ENCODE results near the gene HTRA1.

Gene HTRA1

DNA sequence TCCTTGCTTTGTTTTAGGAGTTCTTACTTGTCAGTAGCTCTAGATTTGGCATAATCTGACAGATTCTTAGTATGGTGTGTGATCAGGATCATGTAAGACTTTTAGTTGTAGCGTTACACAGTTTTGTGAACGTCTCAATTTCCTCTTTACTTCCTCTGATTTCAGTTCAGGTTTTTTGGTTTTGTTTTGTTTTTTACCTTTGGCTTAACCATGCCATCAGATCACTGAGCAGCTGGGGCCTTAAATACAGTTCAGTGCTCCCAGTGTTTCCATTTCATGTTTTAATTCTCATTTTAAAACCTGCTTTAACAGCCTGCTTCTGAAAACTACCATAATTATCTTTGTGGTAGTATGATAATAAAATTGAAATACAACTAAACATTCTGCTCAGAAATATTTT, 34.1 kb upstream of the HTRA1 start:
- peaks cover 61% of the 10 kb centered on the region for H3K36me3 ChIP-seq (ENCODE audit: insufficient read depth, low read length)
- no peaks in the 10 kb centered on the region for H3K27me3 ChIP-seq (ENCODE audit: insufficient read depth, low read length)
- no peaks in the 10 kb centered on the region for H3K9me3 ChIP-seq (ENCODE audit: insufficient read depth, low read depth, low read length)
- H3K9ac ChIP-seq (ENCODE audit: low read depth, low read length) = no peak overlapping the region
- no peaks in the 10 kb centered on the region for H3K4me1 ChIP-seq (ENCODE audit: insufficient read depth, low read length)
- 100% methylated on average over 2 of the region's 2 CpGs for WGBS
- H3K27ac ChIP-seq (ENCODE audit: low read depth, low read length) = no peak overlapping the region
- H3K4me3 ChIP-seq (ENCODE audit: low read length) = no peak overlapping the region

DNA sequence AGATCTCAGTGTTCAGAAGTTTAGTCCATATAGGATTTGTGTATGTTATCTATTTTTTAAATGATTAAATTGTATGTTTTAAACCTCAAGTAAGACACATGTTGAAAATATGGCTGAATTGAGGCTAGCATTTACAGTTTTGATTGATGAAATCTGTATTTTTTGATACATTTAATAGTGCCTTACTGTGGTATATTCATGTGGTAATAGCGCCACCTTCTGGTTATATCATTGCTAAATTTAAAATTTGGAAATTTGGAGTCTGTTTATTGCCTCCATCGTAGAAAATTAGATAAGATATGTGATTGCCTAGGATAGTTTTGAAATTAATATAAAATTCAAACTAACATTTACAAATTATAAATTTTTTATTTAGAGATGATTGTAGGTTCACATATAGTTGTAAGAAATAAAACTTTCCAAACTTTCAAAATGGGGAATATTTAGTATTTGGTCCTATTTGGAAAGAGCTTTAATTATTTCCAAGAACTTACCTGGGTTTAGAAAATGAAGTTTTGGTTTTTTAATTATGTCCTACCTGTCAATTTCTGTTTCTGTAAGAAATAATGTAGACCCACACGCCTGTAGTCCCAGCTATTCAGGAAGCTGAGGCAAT, 26.0 kb upstream of the HTRA1 start:
- no peaks in the 10 kb centered on the region for H3K4me1 ChIP-seq (ENCODE audit: insufficient read depth, low read length)
- peaks cover 17% of the 10 kb centered on the region for H3K36me3 ChIP-seq (ENCODE audit: insufficient read depth, low read length)
- H3K27ac ChIP-seq (ENCODE audit: low read depth, low read length) = no peak overlapping the region
- H3K9ac ChIP-seq (ENCODE audit: low read depth, low read length) = no peak overlapping the region
- WGBS = 67% methylated on average over 3 of the region's 3 CpGs
- H3K27me3 ChIP-seq (ENCODE audit: insufficient read depth, low read length) = no peaks in the 10 kb centered on the region
- no peak overlapping the region for H3K4me3 ChIP-seq (ENCODE audit: low read length)
- no peaks in the 10 kb centered on the region for H3K9me3 ChIP-seq (ENCODE audit: insufficient read depth, low read depth, low read length)

DNA sequence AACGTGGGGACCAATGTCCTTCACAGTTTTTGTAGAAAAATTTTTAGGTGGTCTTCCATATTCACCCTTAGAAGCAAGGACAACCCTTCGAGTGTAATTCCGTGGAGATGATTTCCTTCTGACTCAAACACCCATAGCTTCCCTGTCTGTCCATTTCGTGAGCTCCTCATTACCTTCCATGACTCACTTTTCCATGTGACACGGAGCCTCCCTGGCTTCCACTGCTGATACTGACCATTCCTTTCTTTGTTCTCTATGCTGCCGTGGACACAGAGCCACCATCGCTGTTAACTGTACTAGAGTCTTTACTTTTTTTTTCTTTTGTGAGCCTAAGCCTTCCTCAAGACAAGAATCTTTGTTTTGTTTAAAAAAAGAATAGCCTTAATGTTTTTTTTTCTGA, 19.4 kb upstream of the HTRA1 start:
- no peak overlapping the region for H3K4me3 ChIP-seq (ENCODE audit: low read length)
- H3K4me1 ChIP-seq (ENCODE audit: insufficient read depth, low read length) = no peaks in the 10 kb centered on the region
- no peak overlapping the region for H3K27ac ChIP-seq (ENCODE audit: low read depth, low read length)
- H3K9ac ChIP-seq (ENCODE audit: low read depth, low read length) = no peak overlapping the region
- H3K36me3 ChIP-seq (ENCODE audit: insufficient read depth, low read length) = no peaks in the 10 kb centered on the region
- 87% methylated on average over 7 of the region's 7 CpGs for WGBS
- no peaks in the 10 kb centered on the region for H3K27me3 ChIP-seq (ENCODE audit: insufficient read depth, low read length)
- H3K9me3 ChIP-seq (ENCODE audit: insufficient read depth, low read depth, low read length) = peaks cover 7% of the 10 kb centered on the region; the same call in 1 of the 2 replicates

DNA sequence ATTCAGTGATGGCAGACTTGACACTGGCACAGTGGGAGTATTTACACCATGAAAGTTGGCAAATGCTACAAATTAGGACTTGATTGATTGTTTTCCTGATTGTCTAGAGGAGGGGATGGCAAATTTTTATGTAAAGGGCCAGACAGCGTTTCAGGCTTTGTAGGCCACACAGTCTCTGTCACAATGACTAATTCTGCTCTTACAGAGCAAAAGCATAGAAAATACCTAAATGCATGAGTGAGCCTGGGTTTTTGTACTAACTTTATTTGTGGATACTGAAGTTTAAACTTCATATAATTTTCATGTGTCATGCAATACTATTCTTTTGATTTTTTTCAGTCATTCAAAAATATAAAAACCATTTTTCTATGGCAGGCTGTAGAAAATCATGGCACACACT, 15.9 kb upstream of the HTRA1 start:
- WGBS = 100% methylated on average over 1 of the region's 1 CpG
- H3K4me1 ChIP-seq (ENCODE audit: insufficient read depth, low read length) = 0 out of 2 replicates have a peak, but pooled peaks cover 2% of the 10 kb centered on the region

DNA sequence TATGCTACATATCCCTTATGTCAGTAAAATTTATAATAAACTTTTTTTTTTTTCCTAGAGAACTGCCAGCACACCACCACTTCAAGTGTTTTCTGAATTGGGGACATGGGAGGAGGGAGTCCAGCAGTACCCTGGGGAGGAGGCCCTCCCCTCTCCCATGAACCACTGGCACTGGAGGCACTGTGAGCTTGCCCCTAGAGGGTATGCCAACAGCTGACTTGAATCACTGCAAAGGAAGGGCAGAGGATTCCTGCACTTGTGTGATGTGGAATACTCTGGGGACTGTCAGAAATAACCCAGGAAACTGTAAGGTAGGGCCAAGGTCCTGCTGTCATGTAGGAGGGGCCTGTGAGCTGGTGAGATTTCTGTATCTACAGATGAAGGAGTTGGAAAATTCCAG, 15.4 kb upstream of the HTRA1 start:
- H3K9me3 ChIP-seq (ENCODE audit: insufficient read depth, low read depth, low read length) = peaks cover 7% of the 10 kb centered on the region; the same call in 1 of the 2 replicates
- no peak overlapping the region for H3K4me3 ChIP-seq (ENCODE audit: low read length)
- H3K9ac ChIP-seq (ENCODE audit: low read depth, low read length) = no peak overlapping the region
- H3K27ac ChIP-seq (ENCODE audit: low read depth, low read length) = no peak overlapping the region
- no peaks in the 10 kb centered on the region for H3K27me3 ChIP-seq (ENCODE audit: insufficient read depth, low read length)
- H3K4me1 ChIP-seq (ENCODE audit: insufficient read depth, low read length) = 0 out of 2 replicates have a peak, but pooled peaks cover 3% of the 10 kb centered on the region
- no peaks in the 10 kb centered on the region for H3K36me3 ChIP-seq (ENCODE audit: insufficient read depth, low read length)

More for the DNA sequence above, 15.9 kb upstream of the HTRA1 start:
- H3K9ac ChIP-seq (ENCODE audit: low read depth, low read length) = no peak overlapping the region
- H3K4me3 ChIP-seq (ENCODE audit: low read length) = no peak overlapping the region
- no peaks in the 10 kb centered on the region for H3K27me3 ChIP-seq (ENCODE audit: insufficient read depth, low read length)
- peaks cover 7% of the 10 kb centered on the region; the same call in 1 of the 2 replicates for H3K9me3 ChIP-seq (ENCODE audit: insufficient read depth, low read depth, low read length)
- no peaks in the 10 kb centered on the region for H3K36me3 ChIP-seq (ENCODE audit: insufficient read depth, low read length)
- no peak overlapping the region for H3K27ac ChIP-seq (ENCODE audit: low read depth, low read length)

DNA sequence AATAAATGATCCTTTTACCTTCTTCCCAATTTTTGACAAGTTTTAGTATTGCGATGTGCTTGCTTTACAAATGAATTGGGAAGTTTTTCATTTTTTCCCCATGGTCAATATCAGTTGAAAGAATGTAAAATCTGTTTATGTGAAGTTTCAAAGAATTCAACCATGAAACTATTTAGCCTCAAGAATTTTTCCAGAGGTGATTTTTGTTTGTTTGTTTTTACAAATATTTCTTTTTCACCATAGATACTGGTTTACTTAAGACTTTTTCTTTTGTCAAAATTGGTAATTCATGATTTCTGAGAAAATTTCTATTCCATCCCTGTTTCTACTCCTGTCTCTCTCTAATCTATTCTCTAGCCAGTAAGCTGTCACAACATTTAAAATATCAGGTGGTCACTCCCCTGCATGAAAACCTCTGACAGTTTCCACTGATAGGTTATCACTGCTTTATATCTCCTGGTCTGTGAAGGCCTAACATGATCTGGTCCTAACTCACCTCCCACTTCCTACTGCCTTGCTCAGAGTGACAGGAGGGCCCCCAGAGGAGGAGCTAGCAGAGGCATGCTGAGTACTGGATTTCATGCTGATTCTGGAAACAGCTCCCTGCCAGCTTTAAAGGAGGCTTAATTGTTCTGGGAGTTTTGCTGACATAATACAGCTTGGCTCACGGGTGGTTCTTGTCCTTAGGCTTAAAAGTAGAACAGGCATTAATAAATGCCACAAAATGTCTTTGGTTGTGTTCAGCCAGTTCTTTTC, 14.5 kb upstream of the HTRA1 start:
- 21% methylated on average over 1 of the region's 2 CpGs for WGBS
- peaks cover 7% of the 10 kb centered on the region; the same call in 1 of the 2 replicates for H3K9me3 ChIP-seq (ENCODE audit: insufficient read depth, low read depth, low read length)
- H3K4me3 ChIP-seq (ENCODE audit: low read length) = no peak overlapping the region
- no peaks in the 10 kb centered on the region for H3K27me3 ChIP-seq (ENCODE audit: insufficient read depth, low read length)
- no peak overlapping the region for H3K9ac ChIP-seq (ENCODE audit: low read depth, low read length)
- H3K27ac ChIP-seq (ENCODE audit: low read depth, low read length) = no peak overlapping the region
- 0 out of 2 replicates have a peak, but pooled peaks cover 3% of the 10 kb centered on the region for H3K4me1 ChIP-seq (ENCODE audit: insufficient read depth, low read length)
- H3K36me3 ChIP-seq (ENCODE audit: insufficient read depth, low read length) = no peaks in the 10 kb centered on the region

DNA sequence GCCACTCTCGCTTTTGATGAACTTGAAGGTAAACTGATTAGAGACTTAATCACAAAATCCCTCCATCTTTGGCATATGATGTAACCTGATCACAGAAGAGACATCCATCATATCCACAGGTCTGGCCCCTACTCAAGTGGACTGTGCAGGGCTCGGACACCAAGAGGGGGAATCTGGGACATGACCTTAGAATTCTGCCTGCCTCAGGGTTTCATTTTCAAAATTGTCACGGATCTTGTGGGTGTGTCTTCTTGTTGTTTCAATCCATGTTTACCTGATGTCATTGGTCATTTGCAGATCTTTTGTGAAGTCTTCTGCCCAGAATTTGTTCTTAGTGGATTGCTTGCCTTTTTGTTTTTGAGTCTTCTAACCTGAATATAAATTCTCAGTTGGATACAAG, 12.8 kb upstream of the HTRA1 start:
- WGBS = 95% methylated on average over 3 of the region's 3 CpGs
- no peak overlapping the region for H3K27ac ChIP-seq (ENCODE audit: low read depth, low read length)
- no peak overlapping the region for H3K4me3 ChIP-seq (ENCODE audit: low read length)
- no peak overlapping the region for H3K9ac ChIP-seq (ENCODE audit: low read depth, low read length)
- H3K27me3 ChIP-seq (ENCODE audit: insufficient read depth, low read length) = no peaks in the 10 kb centered on the region
- peaks cover 7% of the 10 kb centered on the region; the same call in 1 of the 2 replicates for H3K9me3 ChIP-seq (ENCODE audit: insufficient read depth, low read depth, low read length)
- H3K36me3 ChIP-seq (ENCODE audit: insufficient read depth, low read length) = no peaks in the 10 kb centered on the region
- 0 out of 2 replicates have a peak, but pooled peaks cover 3% of the 10 kb centered on the region for H3K4me1 ChIP-seq (ENCODE audit: insufficient read depth, low read length)

DNA sequence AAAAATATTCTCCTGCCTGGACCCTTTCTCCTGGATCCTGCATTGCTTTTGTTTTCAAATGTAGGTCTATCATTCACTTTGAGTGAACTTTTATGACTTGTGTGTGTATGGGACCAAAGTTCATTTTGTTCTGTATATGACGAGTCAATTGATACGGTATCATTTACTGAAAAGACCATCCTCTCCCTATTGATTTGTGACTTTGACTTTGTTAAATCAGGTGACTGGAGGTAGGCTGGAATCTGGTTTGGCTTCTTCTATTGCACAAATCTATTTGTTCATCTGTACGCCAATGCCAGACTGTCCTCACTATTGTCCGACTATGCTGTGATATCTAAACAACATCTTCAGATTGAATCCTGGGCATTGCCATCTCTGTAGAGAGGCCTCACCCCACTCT, 12.2 kb upstream of the HTRA1 start:
- 92% methylated on average over 4 of the region's 4 CpGs for WGBS

DNA sequence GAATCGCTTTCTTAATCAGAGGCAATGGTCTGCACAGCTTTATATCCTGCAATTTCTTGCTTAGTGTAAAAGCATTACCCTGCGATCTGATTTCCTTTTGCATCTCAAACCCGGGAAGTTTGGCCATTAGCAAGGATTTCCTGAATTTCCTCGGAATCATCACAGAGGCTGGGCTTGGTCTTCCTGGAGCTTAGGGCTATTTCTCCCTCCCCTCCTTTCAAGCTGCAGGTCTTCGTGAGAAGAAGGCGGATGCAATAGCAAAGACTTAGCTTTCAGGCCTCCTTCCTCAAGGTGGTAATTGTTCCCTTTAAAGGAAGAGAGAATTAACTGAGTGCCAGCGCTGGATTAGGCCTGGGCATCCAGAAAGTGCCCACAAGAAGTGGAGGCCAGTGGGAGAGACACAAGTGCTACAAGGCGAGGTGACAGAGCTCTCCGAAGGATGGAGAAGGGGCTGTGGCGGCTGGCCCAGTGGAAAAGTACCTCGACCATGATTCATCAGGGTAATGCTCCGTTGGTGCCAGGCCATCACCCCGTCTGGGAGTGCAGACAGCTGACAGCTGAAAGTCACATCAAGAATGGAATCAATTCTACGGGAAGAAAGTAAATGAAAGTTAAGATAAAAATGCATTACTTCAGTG, 10.9 kb upstream of the HTRA1 start:
- Histone ChIP-seq H3K27me3 (ENCODE audit: insufficient read depth, low read length) (no peaks in the 10 kb centered on the region), H3K4me1 (ENCODE audit: insufficient read depth, low read length) (0 out of 2 replicates have a peak, but pooled peaks cover 3% of the 10 kb centered on the region), H3K9me3 (ENCODE audit: insufficient read depth, low read depth, low read length) (peaks cover 7% of the 10 kb centered on the region; the same call in 1 of the 2 replicates), H3K27ac (ENCODE audit: low read depth, low read length) (no peak overlapping the region), H3K9ac (ENCODE audit: low read depth, low read length) (no peak overlapping the region), H3K36me3 (ENCODE audit: insufficient read depth, low read length) (no peaks in the 10 kb centered on the region), H3K4me3 (ENCODE audit: low read length) (no peak overlapping the region)
- 84% methylated on average over 14 of the region's 14 CpGs for WGBS

More for the DNA sequence above, 12.2 kb upstream of the HTRA1 start:
- H3K27ac ChIP-seq (ENCODE audit: low read depth, low read length) = no peak overlapping the region
- H3K4me3 ChIP-seq (ENCODE audit: low read length) = no peak overlapping the region
- no peaks in the 10 kb centered on the region for H3K36me3 ChIP-seq (ENCODE audit: insufficient read depth, low read length)
- H3K9me3 ChIP-seq (ENCODE audit: insufficient read depth, low read depth, low read length) = peaks cover 7% of the 10 kb centered on the region; the same call in 1 of the 2 replicates
- H3K4me1 ChIP-seq (ENCODE audit: insufficient read depth, low read length) = 0 out of 2 replicates have a peak, but pooled peaks cover 3% of the 10 kb centered on the region
- no peak overlapping the region for H3K9ac ChIP-seq (ENCODE audit: low read depth, low read length)
- no peaks in the 10 kb centered on the region for H3K27me3 ChIP-seq (ENCODE audit: insufficient read depth, low read length)

DNA sequence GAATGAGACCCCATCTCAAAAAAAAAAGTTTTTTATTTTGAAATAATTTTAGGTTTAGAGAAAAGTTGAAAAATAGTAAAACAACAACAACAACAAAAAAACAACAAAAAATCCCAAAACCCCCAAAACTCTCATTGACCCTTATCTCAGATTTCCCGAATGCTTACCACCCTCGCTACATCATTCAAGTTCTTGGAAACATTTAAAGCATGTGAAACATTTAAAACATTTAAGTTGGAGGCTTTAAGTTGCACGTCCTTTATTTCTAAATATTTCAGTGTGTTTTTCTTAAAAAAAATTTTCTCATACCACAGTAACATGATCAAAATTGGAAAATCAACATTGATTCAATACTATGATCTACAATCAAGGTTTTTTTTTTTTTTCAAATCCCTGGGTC, 7.3 kb upstream of the HTRA1 start:
- 82% methylated on average over 3 of the region's 3 CpGs for WGBS
- H3K9me3 ChIP-seq (ENCODE audit: insufficient read depth, low read depth, low read length) = no peaks in the 10 kb centered on the region
- 0 out of 2 replicates have a peak, but pooled peaks cover 3% of the 10 kb centered on the region for H3K4me1 ChIP-seq (ENCODE audit: insufficient read depth, low read length)
- peaks cover 13% of the 10 kb centered on the region for H3K27me3 ChIP-seq (ENCODE audit: insufficient read depth, low read length)
- H3K36me3 ChIP-seq (ENCODE audit: insufficient read depth, low read length) = no peaks in the 10 kb centered on the region
- no peak overlapping the region for H3K4me3 ChIP-seq (ENCODE audit: low read length)
- no peak overlapping the region for H3K27ac ChIP-seq (ENCODE audit: low read depth, low read length)
- no peak overlapping the region for H3K9ac ChIP-seq (ENCODE audit: low read depth, low read length)

DNA sequence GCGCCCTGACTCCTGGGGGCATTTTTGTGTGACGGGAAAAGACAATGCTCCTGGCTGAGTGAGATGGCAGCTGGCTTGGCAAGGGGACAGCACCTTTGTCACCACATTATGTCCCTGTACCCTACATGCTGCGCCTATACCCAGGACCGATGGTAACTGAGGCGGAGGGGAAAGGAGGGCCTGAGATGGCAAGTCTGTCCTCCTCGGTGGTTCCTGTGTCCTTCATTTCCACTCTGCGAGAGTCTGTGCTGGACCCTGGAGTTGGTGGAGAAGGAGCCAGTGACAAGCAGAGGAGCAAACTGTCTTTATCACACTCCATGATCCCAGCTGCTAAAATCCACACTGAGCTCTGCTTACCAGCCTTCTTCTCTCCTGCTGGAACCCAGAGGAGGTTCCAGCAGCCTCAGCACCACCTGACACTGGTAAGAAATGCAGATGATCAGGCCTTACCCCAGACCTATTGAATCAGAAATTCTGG, 6.7 kb upstream of the HTRA1 start, which contains the start of gene ARMS2:
TSS of gene ARMS2 (plus strand) at position 51 of the 478 bp plus-strand sequence. CDS start at position 126, 75 bp downstream.
- Histone ChIP-seq H3K36me3 (ENCODE audit: insufficient read depth, low read length) (no peaks in the 10 kb centered on the region), H3K27me3 (ENCODE audit: insufficient read depth, low read length) (peaks cover 19% of the 10 kb centered on the region), H3K9ac (ENCODE audit: low read depth, low read length) (no peak within 1 kb of the TSS), H3K4me1 (ENCODE audit: insufficient read depth, low read length) (peaks cover 4% of the 10 kb centered on the region; the same call in 1 of the 2 replicates), H3K9me3 (ENCODE audit: insufficient read depth, low read depth, low read length) (no peaks in the 10 kb centered on the region), H3K27ac (ENCODE audit: low read depth, low read length) (no peak within 1 kb of the TSS), H3K4me3 (ENCODE audit: low read length) (no peak within 1 kb of the TSS)
- 76% methylated on average over 7 of the region's 7 CpGs for whole genome bisulfite sequencing
